PC-3 (cell line): ENCODE measurements around the gene ATG16L1.

ENCODE experiments used
- CTCF ChIP-seq: fragments of 300-600 bp; sonication (generic); conservative IDR thresholded peaks from 2 replicates; pipeline ENCODE4 v1.5.1; 2017; ENCODE audit warnings: antibody characterized with exemption, low read depth, mild to moderate bottlenecking, low read length
- EZH2phosphoT487 ChIP-seq: fragments of 300-600 bp; sonication (generic); IDR thresholded peaks from 2 replicates; pipeline ENCODE4 v1.6.1; 2018; ENCODE audit warnings: mild to moderate bottlenecking, antibody characterized with exemption, low read length, borderline replicate concordance

- TF ChIP-seq CTCF, result no peak
- TF ChIP-seq EZH2phosphoT487, result no peak
Measured at GRCh38 chr2:233265899-233266431, 14.5 kb downstream of the ATG16L1 start.
